Endothelial cell (in vitro differentiated cells): ENCODE measurements around the gene CNPY4. TPM values are rescaled to one million over a fixed set of nuclear protein-coding genes. Genes with fewer than 3 reads are reported as not detected.
"Not testable (repeated sequence)": the region's sequence is repeated elsewhere in the genome, so short reads cannot be mapped to it uniquely, and the experiment has no call there.

ENCODE experiments used
- DNase-seq: peaks from one replicate; pipeline ENCODE4 v3.0.0; 2021; ENCODE audit warnings: low spot score
- H3K27ac Mint-ChIP-seq: one replicate; pipeline ENCODE4 v1.8.0; 2021; ENCODE audit warnings: mixed read lengths, inconsistent platforms; ENCODE audit not compliant: unreplicated experiment
- H3K27me3 Mint-ChIP-seq: one replicate; pipeline ENCODE4 v1.8.0; 2021; ENCODE audit warnings: mild to moderate bottlenecking, moderate library complexity, mixed read lengths, inconsistent platforms; ENCODE audit not compliant: unreplicated experiment
- H3K36me3 Mint-ChIP-seq: one replicate; pipeline ENCODE4 v1.8.0; 2021; ENCODE audit warnings: mild to moderate bottlenecking, low read depth, mixed read lengths, inconsistent platforms; ENCODE audit not compliant: unreplicated experiment
- H3K4me1 Mint-ChIP-seq: one replicate; pipeline ENCODE4 v1.8.0; 2021; ENCODE audit warnings: mild to moderate bottlenecking, mixed read lengths, inconsistent platforms; ENCODE audit not compliant: unreplicated experiment
- H3K4me3 Mint-ChIP-seq: one replicate; pipeline ENCODE4 v1.8.0; 2021; ENCODE audit warnings: mild to moderate bottlenecking, mixed read lengths, inconsistent platforms; ENCODE audit not compliant: unreplicated experiment
- H3K9me3 Mint-ChIP-seq: one replicate; pipeline ENCODE4 v1.8.0; 2021; ENCODE audit warnings: mixed read lengths, inconsistent platforms; ENCODE audit not compliant: unreplicated experiment
- total RNA-seq: library from RNA; stranded (reverse); fragmentation: NEBNext Ultra II Directional; extraction: Animal tissue kit (Norgen Biotek cat#: 25700); gene quantifications from one replicate; pipeline ENCODE4 v1.2.1, GENCODE V29; 2021; ENCODE audit not compliant: unreplicated experiment
- TF ChIP-seq, protein P1 (sequence below): fragments of 200-600 bp; sonication (generic); IDR thresholded peaks from one replicate; pipeline ENCODE4 v1.5.0; 2021; ENCODE audit warnings: antibody characterized with exemption; ENCODE audit not compliant: unreplicated experiment

The CNPY4 gene
- total RNA-seq, 1 donor from 2014 or later, result 28.3 TPM

DNA sequence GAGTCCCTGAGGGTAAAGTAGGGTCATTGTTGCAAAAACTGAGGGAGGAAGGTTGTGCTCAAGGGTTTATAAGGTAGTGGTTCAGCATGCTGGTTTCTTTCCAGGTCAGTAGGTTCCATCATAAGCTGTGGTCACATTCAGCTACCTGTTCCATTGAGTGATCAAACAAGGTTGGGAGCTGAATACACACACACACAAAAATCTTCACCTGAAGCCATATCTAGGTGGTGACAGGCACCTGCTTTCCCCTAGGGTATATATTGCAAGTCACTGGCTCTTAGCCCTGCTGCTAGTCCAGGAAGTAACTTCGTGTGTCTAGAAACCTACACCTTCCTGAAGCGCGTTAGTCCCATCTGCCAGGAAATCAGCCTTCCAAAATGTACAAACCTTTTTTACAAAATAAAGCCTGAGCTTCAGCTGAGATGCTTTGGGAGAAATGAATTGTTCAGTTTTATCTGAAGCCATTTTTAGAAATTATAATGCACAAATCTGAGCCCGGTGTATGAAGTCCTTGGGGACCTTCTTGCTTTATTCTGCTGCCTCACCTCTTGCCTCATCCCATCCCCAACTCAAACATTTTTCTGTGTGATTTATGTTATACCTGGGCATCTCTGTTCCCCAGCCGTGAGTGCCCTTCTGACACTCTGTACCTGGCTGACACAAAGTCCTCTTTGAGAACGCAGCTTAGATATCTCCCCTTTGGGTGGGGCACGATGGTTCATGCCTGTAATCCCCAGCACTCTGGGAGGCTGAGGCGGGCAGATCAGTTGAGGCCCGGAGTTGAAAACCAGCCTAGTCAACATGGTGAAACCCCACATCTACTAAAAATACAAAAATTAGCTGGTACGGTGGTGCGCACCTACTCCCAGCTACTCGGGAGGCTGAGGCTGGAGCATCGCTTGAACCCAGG lies 18.7 kb downstream of the CNPY4 start:
- H3K27me3 Mint-ChIP-seq, result no peaks in the 10 kb centered on the region
- no peaks in the 10 kb centered on the region for H3K4me1 Mint-ChIP-seq
- TF ChIP-seq, protein P1, sequence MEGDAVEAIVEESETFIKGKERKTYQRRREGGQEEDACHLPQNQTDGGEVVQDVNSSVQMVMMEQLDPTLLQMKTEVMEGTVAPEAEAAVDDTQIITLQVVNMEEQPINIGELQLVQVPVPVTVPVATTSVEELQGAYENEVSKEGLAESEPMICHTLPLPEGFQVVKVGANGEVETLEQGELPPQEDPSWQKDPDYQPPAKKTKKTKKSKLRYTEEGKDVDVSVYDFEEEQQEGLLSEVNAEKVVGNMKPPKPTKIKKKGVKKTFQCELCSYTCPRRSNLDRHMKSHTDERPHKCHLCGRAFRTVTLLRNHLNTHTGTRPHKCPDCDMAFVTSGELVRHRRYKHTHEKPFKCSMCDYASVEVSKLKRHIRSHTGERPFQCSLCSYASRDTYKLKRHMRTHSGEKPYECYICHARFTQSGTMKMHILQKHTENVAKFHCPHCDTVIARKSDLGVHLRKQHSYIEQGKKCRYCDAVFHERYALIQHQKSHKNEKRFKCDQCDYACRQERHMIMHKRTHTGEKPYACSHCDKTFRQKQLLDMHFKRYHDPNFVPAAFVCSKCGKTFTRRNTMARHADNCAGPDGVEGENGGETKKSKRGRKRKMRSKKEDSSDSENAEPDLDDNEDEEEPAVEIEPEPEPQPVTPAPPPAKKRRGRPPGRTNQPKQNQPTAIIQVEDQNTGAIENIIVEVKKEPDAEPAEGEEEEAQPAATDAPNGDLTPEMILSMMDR, result no peak
- no peak for DNase-seq
- H3K9me3 Mint-ChIP-seq, result no peaks in the 10 kb centered on the region
- no peaks in the 10 kb centered on the region for H3K36me3 Mint-ChIP-seq
- no peak overlapping the region for H3K4me3 Mint-ChIP-seq
- no peak overlapping the region for H3K27ac Mint-ChIP-seq

DNA sequence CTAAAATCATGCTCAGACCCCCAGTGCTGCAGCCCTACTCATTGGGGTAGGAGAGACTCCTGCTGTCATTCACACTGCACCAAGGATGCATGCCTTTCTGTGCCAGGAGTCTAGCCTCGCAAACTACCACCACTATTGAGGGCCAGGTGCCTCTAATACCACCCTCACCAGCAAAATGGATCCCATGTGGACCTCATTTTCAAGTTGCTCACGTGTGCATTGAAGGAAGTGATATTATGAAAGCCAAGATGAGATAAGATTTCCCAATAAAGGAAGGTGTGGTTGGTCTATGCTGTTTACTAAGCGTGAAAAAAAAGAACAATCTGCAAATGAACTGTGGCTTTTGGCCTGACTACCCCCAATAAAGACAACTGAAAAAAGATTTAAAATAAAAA lies 22.1 kb downstream of the CNPY4 start:
- H3K36me3 Mint-ChIP-seq, result no peaks in the 10 kb centered on the region
- H3K4me3 Mint-ChIP-seq, result no peak overlapping the region
- TF ChIP-seq, protein P1, result no peak
- H3K9me3 Mint-ChIP-seq, result no peaks in the 10 kb centered on the region
- no peak overlapping the region for H3K27ac Mint-ChIP-seq
- no peaks in the 10 kb centered on the region for H3K4me1 Mint-ChIP-seq
- H3K27me3 Mint-ChIP-seq, result no peaks in the 10 kb centered on the region
- DNase-seq, result no peak

DNA sequence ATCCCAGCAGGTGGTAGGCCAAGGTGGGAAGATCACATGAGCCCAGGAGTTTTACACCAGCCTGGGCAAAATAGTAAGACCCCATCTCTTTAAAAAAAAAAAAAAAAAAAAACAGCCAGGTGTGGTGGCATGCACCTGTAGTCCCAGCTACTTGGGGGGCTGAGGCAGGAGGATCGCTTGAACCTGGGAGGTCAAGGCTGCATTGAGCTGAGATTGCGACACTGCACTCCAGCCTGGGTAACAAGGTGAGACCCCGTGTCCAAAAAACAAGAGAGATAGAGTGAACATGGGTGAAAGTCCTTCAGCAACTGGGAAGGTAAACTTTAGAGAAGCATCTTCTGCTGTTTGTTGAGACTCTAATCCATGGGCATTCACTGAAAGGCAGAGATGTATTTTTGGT lies 23.0 kb downstream of the CNPY4 start:
- no peak overlapping the region for H3K27ac Mint-ChIP-seq
- TF ChIP-seq, protein P1, result no peak

DNA sequence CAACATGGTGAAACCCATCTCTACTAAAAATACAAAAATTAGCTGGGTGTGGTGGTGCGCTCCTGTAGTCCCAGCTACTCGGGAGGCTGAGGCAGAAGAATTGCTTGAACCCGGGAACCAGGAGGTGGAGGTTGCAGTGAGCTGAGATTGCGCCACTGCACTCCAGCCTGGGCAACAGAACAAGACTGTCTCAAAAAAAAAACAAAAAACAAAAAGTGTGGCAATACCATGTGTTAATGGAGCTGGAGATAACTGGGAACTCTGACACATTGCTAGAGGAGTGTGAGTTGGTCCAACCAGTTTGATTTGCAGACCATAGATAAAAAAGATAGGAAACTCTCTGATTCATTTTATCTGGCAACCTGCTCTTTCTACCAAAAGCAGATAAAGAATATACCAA lies 26.9 kb downstream of the CNPY4 start:
- not testable (repeated sequence) for H3K4me3 Mint-ChIP-seq, H3K27ac Mint-ChIP-seq, H3K27me3 Mint-ChIP-seq, H3K9me3 Mint-ChIP-seq, DNase-seq, H3K36me3 Mint-ChIP-seq, H3K4me1 Mint-ChIP-seq

More for the DNA sequence above, 23.0 kb downstream of the CNPY4 start:
- Mint-ChIP-seq H3K27me3 (no peaks in the 10 kb centered on the region), H3K4me1 (no peaks in the 10 kb centered on the region), H3K4me3 (no peak overlapping the region), H3K9me3 (no peaks in the 10 kb centered on the region), H3K36me3 (no peaks in the 10 kb centered on the region)
- no peak for DNase-seq

DNA sequence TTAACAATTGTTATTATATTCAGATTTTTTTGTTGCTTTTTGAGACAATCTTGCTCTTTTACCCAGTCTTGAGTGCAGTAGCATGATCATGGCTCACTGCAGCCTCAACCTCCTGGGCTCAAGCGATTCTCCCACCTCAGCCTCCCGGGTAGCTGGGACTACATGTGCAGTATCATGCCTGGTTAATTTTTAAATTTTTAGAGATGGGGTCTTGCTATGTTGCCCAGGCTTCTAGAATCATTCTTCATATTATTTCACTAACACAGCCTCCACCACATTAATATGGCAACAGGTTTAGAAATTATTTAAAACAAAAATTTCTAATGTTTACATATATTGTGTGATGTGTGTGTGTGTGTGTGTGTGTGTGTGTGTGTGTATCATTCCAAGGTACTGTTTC lies 27.8 kb downstream of the CNPY4 start:
- Mint-ChIP-seq H3K4me1 (peaks cover 11% of the 10 kb centered on the region), H3K27me3 (peaks cover 3% of the 10 kb centered on the region), H3K9me3 (no peaks in the 10 kb centered on the region), H3K4me3 (no peak overlapping the region), H3K27ac (no peak overlapping the region), H3K36me3 (peaks cover 3% of the 10 kb centered on the region)
- DNase-seq, result no peak
- TF ChIP-seq, protein P1, result no peak
